Activated CD8-positive, alpha-beta memory T cell treated with anti-CD3 and anti-CD28 coated beads for 24 hours (primary cell): ENCODE measurements around the gene TLN1.

Experiments
- DNase-seq: peaks from one replicate; pipeline ENCODE4 v3.0.0-alpha.2; 2020

Gene TLN1

GRCh38 chr9:35700942-35701341 is 31.1 kb downstream of the TLN1 start:
- DNase-seq, result no peak

- DNase-seq, result no peak
Observed at GRCh38 chr9:35700031-35700430, 32.0 kb downstream of the TLN1 start.

GRCh38 chr9:35698231-35698630 is 33.8 kb downstream of the TLN1 start:
- no peak for DNase-seq

GRCh38 chr9:35697486-35697885 is 34.5 kb downstream of the TLN1 start:
- DNase-seq, result no peak

GRCh38 chr9:35696520-35697215 is 35.3 kb downstream of the TLN1 start:
- peak; percentile 81 for DNase-seq

- no peak for DNase-seq
Observed at GRCh38 chr9:35695943-35696401, 36.0 kb downstream of the TLN1 start.

GRCh38 chr9:35691757-35692301 is 40.2 kb downstream of the TLN1 start:
- DNase-seq, result no peak

GRCh38 chr9:35691334-35691650 is 40.7 kb downstream of the TLN1 start:
- peak; percentile 62 for DNase-seq

GRCh38 chr9:35690614-35691333 is 41.2 kb downstream of the TLN1 start:
- DNase-seq, result peak; percentile 69

GRCh38 chr9:35690294-35690613 is 41.7 kb downstream of the TLN1 start:
- DNase-seq, result no peak

GRCh38 chr9:35689542-35690293 is 42.3 kb downstream of the TLN1 start, which contains the start of gene TPM2:
Gene TPM2, minus strand, starts transcription at chr9:35689925. Its CDS starts 108 bp downstream, at chr9:35689817.
- no peak for DNase-seq

GRCh38 chr9:35688558-35689541 is 43.1 kb downstream of the TLN1 start:
- peak; percentile 64 for DNase-seq

- DNase-seq, result no peak
Observed at GRCh38 chr9:35687972-35688557, 43.9 kb downstream of the TLN1 start.

GRCh38 chr9:35687306-35687705 is 44.7 kb downstream of the TLN1 start:
- no peak for DNase-seq

GRCh38 chr9:35686222-35687203 is 45.5 kb downstream of the TLN1 start:
- no peak for DNase-seq

GRCh38 chr9:35685506-35685905 is 46.5 kb downstream of the TLN1 start:
- no peak for DNase-seq

- DNase-seq, result no peak
Observed at GRCh38 chr9:35684921-35685320, 47.1 kb downstream of the TLN1 start.

GRCh38 chr9:35683323-35683722 is 48.7 kb downstream of the TLN1 start:
- DNase-seq, result no peak

GRCh38 chr9:35682520-35683315 is 49.3 kb downstream of the TLN1 start:
- DNase-seq, result no peak

GRCh38 chr9:35682051-35682450 is 49.9 kb downstream of the TLN1 start:
- DNase-seq, result no peak
